Smooth muscle cell (in vitro differentiated cells): Measurements from ENCODE around the gene SH2D1B. TPM values are rescaled to one million over a fixed set of nuclear protein-coding genes. Genes with fewer than 3 reads are reported as not detected.

Experiments
- DNase-seq: peaks from one replicate; lab custom pipeline; 2025; ENCODE audit not compliant: unreplicated experiment; lab: John Stamatoyannopoulos, UW
- H2AFZ ChIP-seq: fragments of 200-600 bp; sonication (generic); 2 replicates; pipeline ENCODE4 v1.6.0; 2016; ENCODE audit warnings: antibody characterized with exemption, low read depth, mild to moderate bottlenecking
- H3F3A ChIP-seq: fragments of 200-600 bp; sonication (generic); 2 replicates; pipeline ENCODE4 v1.6.0; 2017; ENCODE audit warnings: antibody characterized with exemption, low read depth
- H3K27ac ChIP-seq: fragments of 200-600 bp; sonication (generic); 2 replicates; pipeline ENCODE4 v1.5.1; 2016; ENCODE audit warnings: low read depth, mild to moderate bottlenecking
- H3K27me3 ChIP-seq: fragments of 200-600 bp; sonication (generic); 2 replicates; pipeline ENCODE4 v1.6.1; 2016; ENCODE audit warnings: low read depth, mild to moderate bottlenecking
- H3K36me3 ChIP-seq: fragments of 200-600 bp; sonication (generic); 2 replicates; pipeline ENCODE4 v1.5.1; 2016; ENCODE audit warnings: low read depth
- H3K4me1 ChIP-seq: fragments of 200-600 bp; sonication (generic); 2 replicates; pipeline ENCODE4 v1.5.1; 2016; ENCODE audit warnings: low read depth
- H3K4me2 ChIP-seq: fragments of 200-600 bp; sonication (generic); 2 replicates; pipeline ENCODE4 v1.6.0; 2016; ENCODE audit warnings: mild to moderate bottlenecking
- H3K4me3 ChIP-seq: fragments of 200-600 bp; sonication (generic); 2 replicates; pipeline ENCODE4 v1.5.1; 2016; ENCODE audit warnings: mild to moderate bottlenecking
- H3K79me2 ChIP-seq: fragments of 200-600 bp; sonication (generic); 2 replicates; pipeline ENCODE4 v1.6.0; 2016; ENCODE audit warnings: low read depth, mild to moderate bottlenecking
- H3K9ac ChIP-seq: fragments of 200-600 bp; sonication (generic); 2 replicates; pipeline ENCODE4 v1.6.0; 2016; ENCODE audit warnings: low read depth
- H3K9me3 ChIP-seq: fragments of 200-600 bp; sonication (generic); replicated peaks from 2 replicates; pipeline ENCODE4 v1.5.1; 2016; ENCODE audit warnings: low read depth
- H4K20me1 ChIP-seq: fragments of 200-600 bp; sonication (generic); 2 replicates; pipeline ENCODE4 v1.6.0; 2016; ENCODE audit warnings: low read depth
- CTCF ChIP-seq: fragments of 200-600 bp; sonication (generic); IDR thresholded peaks from 2 replicates; pipeline ENCODE4 v1.5.1; 2017; ENCODE audit warnings: borderline replicate concordance, mild to moderate bottlenecking, antibody characterized with exemption; ENCODE audit not compliant: insufficient read depth, poor library complexity, severe bottlenecking
- WGBS: methylation state at CpG from one replicate; pipeline ENCODE4 v1.1.7; 2016; ENCODE audit warnings: low lambda C conversion rate; 5-methylcytosine and 5-hydroxymethylcytosine counted together
- polyA plus RNA-seq: library from polyadenylated mRNA; unstranded; fragments of >200 nt; fragmentation: Nextera tagmentation; extraction: Ambion mirVana; gene quantifications from 2 replicates; pipeline ENCODE4 v1.2.1, GENCODE V29; 2016
- total RNA-seq: library from RNA; depleted of rRNA; stranded (reverse); fragments of >200 nt; gene quantifications from 2 replicates; pipeline ENCODE4 v1.2.3, GENCODE V29; 2014

Gene SH2D1B
- total and polyA plus RNA-seq, 2 experiments from 2014 or later: not detected

- no peaks in the 10 kb centered on the region for H4K20me1 ChIP-seq
- H3K36me3 ChIP-seq: no peaks in the 10 kb centered on the region
- H3K4me1 ChIP-seq: no peaks in the 10 kb centered on the region
- peaks cover 25% of the 10 kb centered on the region for H3K27me3 ChIP-seq
- H3K9me3 ChIP-seq: no peaks in the 10 kb centered on the region
- H3K9ac ChIP-seq: no peak overlapping the region
- H2AFZ ChIP-seq: no peak overlapping the region
- no peaks in the 10 kb centered on the region for H3K79me2 ChIP-seq
- no peak for DNase-seq
- no peak for TF ChIP-seq CTCF
- no peak overlapping the region for H3K4me2 ChIP-seq
- WGBS: 80% methylated on average over 8 of the region's 8 CpGs
- H3F3A ChIP-seq: no peaks in the 10 kb centered on the region
- no peak overlapping the region for H3K27ac ChIP-seq
- H3K4me3 ChIP-seq: no peak overlapping the region
Observed at GRCh38 chr1:162398999-162399580, 12.8 kb downstream of the SH2D1B start.

- no peak overlapping the region for H3K27ac ChIP-seq
- no peaks in the 10 kb centered on the region for H4K20me1 ChIP-seq
- H3K79me2 ChIP-seq: no peaks in the 10 kb centered on the region
- peaks cover 25% of the 10 kb centered on the region for H3K27me3 ChIP-seq
- H3K9ac ChIP-seq: no peak overlapping the region
- no peak overlapping the region for H3K4me3 ChIP-seq
- 55% methylated on average over 3 of the region's 3 CpGs for WGBS
- TF ChIP-seq CTCF: no peak
- H3K36me3 ChIP-seq: no peaks in the 10 kb centered on the region
- H3K9me3 ChIP-seq: no peaks in the 10 kb centered on the region
- no peaks in the 10 kb centered on the region for H3K4me1 ChIP-seq
- no peak for DNase-seq
- no peak overlapping the region for H3K4me2 ChIP-seq
- no peaks in the 10 kb centered on the region for H3F3A ChIP-seq
- no peak overlapping the region for H2AFZ ChIP-seq
Observed at GRCh38 chr1:162397943-162398560, 13.9 kb downstream of the SH2D1B start.

- Histone ChIP-seq H3K4me2 (no peak overlapping the region), H3K36me3 (no peaks in the 10 kb centered on the region), H3K27me3 (peaks cover 25% of the 10 kb centered on the region), H2AFZ (no peak overlapping the region), H3F3A (no peaks in the 10 kb centered on the region), H3K79me2 (no peaks in the 10 kb centered on the region), H3K9ac (no peak overlapping the region), H3K4me1 (peaks cover 6% of the 10 kb centered on the region), H3K9me3 (no peaks in the 10 kb centered on the region), H3K4me3 (no peak overlapping the region), H3K27ac (no peak overlapping the region), H4K20me1 (no peaks in the 10 kb centered on the region)
- WGBS: 78% methylated on average over 3 of the region's 3 CpGs
- DNase-seq: no peak
- no peak for TF ChIP-seq CTCF
Observed at GRCh38 chr1:162397039-162397448, 14.9 kb downstream of the SH2D1B start.
